Ovary (tissue), 9 donors: ENCODE data around the gene ARFGAP3. TPM values are rescaled to one million over a fixed set of nuclear protein-coding genes. Genes with fewer than 3 reads are reported as not detected.
"Not testable (repeated sequence)": the region's sequence is repeated elsewhere in the genome, so short reads cannot be mapped to it uniquely, and the experiment has no call there.

Source experiments
- DNase-seq, 5 donors: peaks; one replicate each; pipeline ENCODE4 v3.0.0-alpha.2; 2019 to 2020
- H3K27ac ChIP-seq, 2 donors: fragments of 200-600 bp; one replicate each; pipeline versions ENCODE4 v1.5.1 to v1.8.0; 2019 to 2022
- H3K27me3 ChIP-seq: fragments of 200-600 bp; one replicate; pipeline ENCODE4 v1.8.0; 2022
- H3K36me3 ChIP-seq: fragments of 200-600 bp; sonication (generic); one replicate; pipeline ENCODE4 v1.5.1; 2019
- H3K4me1 ChIP-seq: one replicate; pipeline ENCODE4 v1.8.1; 2013; ENCODE audit warnings: mild to moderate bottlenecking, moderate library complexity; ENCODE audit not compliant: insufficient read depth
- H3K4me3 ChIP-seq: fragments of 200-600 bp; sonication (generic); one replicate; pipeline ENCODE4 v1.5.1; 2017
- H3K9me3 ChIP-seq, 2 donors: fragments of 200-600 bp in 1 of 2; sonication (generic) in 1 of 2; one replicate each; pipeline versions ENCODE4 v1.5.1 to v1.8.1; 2013 to 2019; ENCODE audit warnings: mild to moderate bottlenecking in 1 of 2, moderate library complexity in 1 of 2
- CTCF ChIP-seq, 3 donors: fragments of 450-650 bp in 2 of 3; fragments of 200-600 bp in 1 of 3; IDR thresholded peaks; one replicate each; pipeline versions ENCODE4 v1.5.1 to v1.8.0; 2016 to 2022; ENCODE audit warnings: antibody characterized with exemption in 3 of 3, mild to moderate bottlenecking in 1 of 3
- EP300 ChIP-seq: sonication (generic); formaldehyde crosslinking; IDR thresholded peaks from one replicate; pipeline ENCODE4 v1.6.1; 2017; ENCODE audit warnings: antibody characterized with exemption
- POLR2A ChIP-seq: fragments of 450-650 bp; IDR thresholded peaks from one replicate; pipeline ENCODE4 v1.6.1; 2017; ENCODE audit warnings: antibody characterized with exemption, mild to moderate bottlenecking, moderate library complexity
- WGBS, 3 donors: extraction: QIAGEN DNeasy Blood & Tissue Kit in 1 of 3; methylation state at CpG; one replicate each; pipeline versions ENCODE4 v1.1.5 to v1.1.7; 2013 to 2017; 5-methylcytosine and 5-hydroxymethylcytosine counted together
- intact Hi-C, 4 donors: fragments of 100-400 bp; cut with DNase I; formaldehyde crosslinking; loops; one replicate each; pipeline versions ENCODE4 v1.11.0 to v1.15.1; 2022 to 2023
- polyA plus RNA-seq, 2 donors: library from polyadenylated mRNA; stranded (reverse); fragments of 200-250 nt in 1 of 2; fragments of 350-450 nt in 1 of 2; fragmentation: Illumina TruSeq in 1 of 2; extraction: RNeasy Lipid Tissue Mini Kit (QIAGEN cat#74804) in 1 of 2; gene quantifications; one replicate each; pipeline ENCODE4 v1.2.3, GENCODE V29; 2013 to 2014
- small RNA-seq: library from RNA; depleted of rRNA; stranded (forward); fragments of <200 nt; gene quantifications from one replicate; pipeline ENCODE3, GENCODE V24; 2016
- total RNA-seq, 7 donors: library from RNA; depleted of rRNA in 2 of 7; stranded (reverse); fragments of >200 nt in 2 of 7; fragmentation: NEBNext Ultra II Directional in 3 of 7; extraction: Animal tissue kit (Norgen Biotek cat#: 25700) in 3 of 7; gene quantifications; one replicate each; pipeline versions ENCODE4 v1.1.0 to v1.2.4, GENCODE V29; 2016 to 2023
- donor health status: DM: no; HTN: no; CAD: no; lungs with moderate emphysema.
- donor health status: DM: no; HTN: no; CAD: no.
- donor health status: Bipolar disorder and iron deficiency.
- donor health status: DM: yes; HTN: yes; CAD: no.
- donor health status: DM: no; HTN: no; CAD: no.
- donor health status: DM: yes; HTN: yes; CAD: no.

The ARFGAP3 gene
- total and polyA plus RNA-seq, 9 donors, result 21.6 to 47.8 (median 39.2) TPM

GRCh38 chr22:42752230-42752746, 104.8 kb downstream of the ARFGAP3 start:
- Histone ChIP-seq H3K27me3 (no peaks in the 10 kb centered on the region), H3K4me1 (peaks cover 13% of the 10 kb centered on the region), H3K9me3 (no peaks in the 10 kb centered on the region), H3K4me3 (no peak overlapping the region), H3K36me3 (no peaks in the 10 kb centered on the region), H3K27ac (no peak overlapping the region)
- intact Hi-C loops, result no loop called here
- TF ChIP-seq CTCF (IDR thresholded peaks at IDR 0.05) (no peak), POLR2A (no peak), EP300 (no peak)
- WGBS, 3 donors, result 36 to 56% (median 49%) methylated on average over 12 of the region's 12 CpGs
- no peak for DNase-seq

GRCh38 chr22:42750421-42750820, 106.7 kb downstream of the ARFGAP3 start:
- H3K27ac ChIP-seq, DNase-seq, H3K4me3 ChIP-seq, H3K9me3 ChIP-seq, H3K36me3 ChIP-seq, intact Hi-C loops, H3K27me3 ChIP-seq: not testable (repeated sequence)
- peaks cover 13% of the 10 kb centered on the region for H3K4me1 ChIP-seq
- 84 to 96% (median 90%) methylated on average over 12 to 24 of the region's 28 CpGs for WGBS, 3 donors

- WGBS, 3 donors, result 65 to 78% (median 70%) methylated on average over 14 of the region's 14 CpGs
- Histone ChIP-seq H3K27me3 (no peaks in the 10 kb centered on the region), H3K9me3 (no peaks in the 10 kb centered on the region), H3K36me3 (no peaks in the 10 kb centered on the region), H3K4me1 (peaks cover 13% of the 10 kb centered on the region), H3K27ac (no peak overlapping the region), H3K4me3 (no peak overlapping the region)
- no peak for DNase-seq
- intact Hi-C loops, result no loop called here
- TF ChIP-seq POLR2A (no peak), EP300 (no peak), CTCF (IDR thresholded peaks at IDR 0.05) (no peak)
Measured at GRCh38 chr22:42747701-42748513, 109.2 kb downstream of the ARFGAP3 start.

Small RNA genes within 50 kb of the gene (small RNA-seq; reads per million reads assigned to genes)
- not detected for gene RF00019

Other genes with a start within 250 kb of the ARFGAP3 start
- gene POLDIP3, start 242.4 kb downstream of the ARFGAP3 start, total RNA-seq, result 100 to 1,000 TPM in 5 of 7 donors, 10 to 100 TPM in 2; 44.0 to 133 (median 103) TPM
- gene POLDIP3, start 242.4 kb downstream of the ARFGAP3 start, polyA plus RNA-seq, result 100 to 1,000 TPM in 1 of 2 donors, 10 to 100 TPM in 1; 69.1 to 125 TPM
- under 1 TPM in 5 of 7 donors, not detected in 2; 0.30 to 0.91 (median 0.54) TPM for gene ATP5MGL, start 216.7 kb downstream of the ARFGAP3 start, total RNA-seq
- gene ATP5MGL, start 216.7 kb downstream of the ARFGAP3 start, polyA plus RNA-seq, result not detected
- gene CYB5R3, start 207.9 kb downstream of the ARFGAP3 start, total RNA-seq, result 100 to 1,000 TPM in 5 of 7 donors, 10 to 100 TPM in 2; 56.9 to 279 (median 228) TPM
- 100 to 1,000 TPM; 224 to 231 TPM for gene CYB5R3, start 207.9 kb downstream of the ARFGAP3 start, polyA plus RNA-seq
- 10 to 100 TPM in 4 of 7 donors, 1 to 10 TPM in 3; 3.3 to 19.6 (median 11.7) TPM for gene A4GALT, start 136.4 kb downstream of the ARFGAP3 start, total RNA-seq
- 10 to 100 TPM in 1 of 2 donors, 1 to 10 TPM in 1; 2.0 to 12.1 TPM for gene A4GALT, start 136.4 kb downstream of the ARFGAP3 start, polyA plus RNA-seq
- 10 to 100 TPM; 25.5 to 60.0 (median 48.0) TPM for gene PACSIN2, start 157.9 kb upstream of the ARFGAP3 start, total RNA-seq
- 10 to 100 TPM; 30.9 to 48.4 TPM for gene PACSIN2, start 157.9 kb upstream of the ARFGAP3 start, polyA plus RNA-seq
- gene TTLL1, start 232.1 kb upstream of the ARFGAP3 start, total RNA-seq, result 1 to 10 TPM; 1.3 to 10.0 (median 7.2) TPM
- gene TTLL1, start 232.1 kb upstream of the ARFGAP3 start, polyA plus RNA-seq, result 10 to 100 TPM in 1 of 2 donors, 1 to 10 TPM in 1; 5.5 to 13.7 TPM